B cell (primary cell): ENCODE measurements around the gene TOR1AIP2. TPM values are rescaled to one million over a fixed set of nuclear protein-coding genes. Genes with fewer than 3 reads are reported as not detected.

ENCODE experiments used
- ATAC-seq: fragments of 200-7000 bp; cut with Tn5 transposase; one replicate; pipeline ENCODE4 v1.10.0; 2021; ENCODE audit warnings: low read depth, mild to moderate bottlenecking, moderate number of reproducible peaks, moderate library complexity
- CTCF ChIA-PET: fragments of 350-600 bp; sonication (Branson Sonifier 250); formaldehyde crosslinking; loops from one replicate; lab custom pipeline; 2021; ENCODE audit warnings: antibody characterized with exemption, inconsistent platforms; lab: Charles Lee
- POLR2A ChIA-PET: fragments of 350-600 bp; sonication (Branson Sonifier 250); formaldehyde crosslinking; loops from one replicate; lab custom pipeline; 2021; ENCODE audit warnings: antibody characterized with exemption; lab: Charles Lee
- DNase-seq: peaks from one replicate; pipeline ENCODE4 v3.0.0; 2013
- H2AFZ ChIP-seq: 2 replicates; pipeline ENCODE4 v1.6.1; 2012; ENCODE audit warnings: mild to moderate bottlenecking, low read depth, low read length; ENCODE audit not compliant: insufficient read depth, poor library complexity, severe bottlenecking
- H3K27ac ChIP-seq, 2 donors: 1 replicate in 1 of 2; 2 replicates in 1 of 2; pipeline ENCODE4 v1.5.1; 2012 to 2013; ENCODE audit warnings: low read length in 2 of 2, mild to moderate bottlenecking in 2 of 2, moderate library complexity in 1 of 2
- H3K27me3 ChIP-seq, 4 experiments: fragments of 200-600 bp in 1 of 4; sonication (generic) in 1 of 4; replicated peaks in 1 of 4; 1 replicate in 2 of 4; 2 replicates in 2 of 4; pipeline versions ENCODE4 v1.6.1 to v1.7.0; 2013 to 2016; ENCODE audit warnings: low read length in 3 of 4, mild to moderate bottlenecking in 2 of 4, mixed read lengths in 1 of 4, moderate library complexity in 1 of 4; ENCODE audit not compliant: insufficient read depth in 4 of 4, control insufficient read depth in 3 of 4; ENCODE audit errors: control extremely low read depth in 1 of 4
- H3K36me3 ChIP-seq, 2 experiments: replicated peaks in 1 of 2; 1 replicate in 1 of 2; 2 replicates in 1 of 2; pipeline versions ENCODE4 v1.6.1 to v1.7.1; 2013; ENCODE audit warnings: low read length in 1 of 2; ENCODE audit not compliant: insufficient read depth in 2 of 2, control insufficient read depth in 1 of 2; ENCODE audit errors: control extremely low read depth in 1 of 2, extremely low read depth in 1 of 2
- H3K4me1 ChIP-seq, 2 donors: fragments of 200-600 bp in 1 of 2; sonication (generic) in 1 of 2; 1 replicate in 1 of 2; 2 replicates in 1 of 2; pipeline versions ENCODE4 v1.5.1 to v1.6.1; 2013 to 2017; ENCODE audit warnings: low read length in 2 of 2; ENCODE audit not compliant: control insufficient read depth in 2 of 2, insufficient read depth in 2 of 2
- H3K4me2 ChIP-seq: replicated peaks from 2 replicates; pipeline ENCODE3; 2012; ENCODE audit warnings: mild to moderate bottlenecking, low read depth, low read length; ENCODE audit not compliant: poor library complexity, severe bottlenecking
- H3K4me3 ChIP-seq, 5 experiments: fragments of 200-600 bp in 1 of 5; sonication (generic) in 1 of 5; 1 replicate in 3 of 5; 2 replicates in 2 of 5; pipeline versions ENCODE4 v1.5.1 to v1.7.0; 2011 to 2016; ENCODE audit warnings: low read length in 4 of 5, mild to moderate bottlenecking in 4 of 5, low read depth in 2 of 5, control low read depth in 1 of 5, moderate library complexity in 1 of 5; ENCODE audit not compliant: insufficient read depth in 1 of 5; ENCODE audit errors: control extremely low read depth in 1 of 5, extremely low read depth in 1 of 5
- H3K79me2 ChIP-seq: fragments of 200-600 bp; sonication (generic); one replicate; pipeline ENCODE4 v1.6.0; 2016; ENCODE audit warnings: low read length; ENCODE audit not compliant: control insufficient read depth, insufficient read depth
- H3K9ac ChIP-seq: fragments of 200-600 bp; sonication (generic); 2 replicates; pipeline ENCODE4 v1.6.1; 2017; ENCODE audit warnings: mild to moderate bottlenecking, low read length, moderate library complexity
- H3K9me3 ChIP-seq, 3 donors: one replicate each; pipeline versions ENCODE4 v1.6.1 to v1.7.1; 2013; ENCODE audit warnings: low read length in 2 of 3; ENCODE audit not compliant: control insufficient read depth in 2 of 3, insufficient read depth in 1 of 3; ENCODE audit errors: control extremely low read depth in 1 of 3
- H4K20me1 ChIP-seq: 2 replicates; pipeline ENCODE4 v1.6.0; 2012; ENCODE audit warnings: mild to moderate bottlenecking, low read length; ENCODE audit not compliant: insufficient read depth, control insufficient read depth, poor library complexity, severe bottlenecking
- H3K27ac Mint-ChIP-seq: one replicate; pipeline ENCODE4 v1.8.0; 2021; ENCODE audit warnings: mixed read lengths
- H3K27me3 Mint-ChIP-seq: one replicate; pipeline ENCODE4 v1.8.0; 2021; ENCODE audit warnings: mixed read lengths
- H3K4me1 Mint-ChIP-seq: one replicate; pipeline ENCODE4 v1.8.0; 2021; ENCODE audit warnings: mixed read lengths
- H3K4me3 Mint-ChIP-seq: one replicate; pipeline ENCODE4 v1.8.0; 2021; ENCODE audit warnings: mixed read lengths
- H3K9me3 Mint-ChIP-seq: one replicate; pipeline ENCODE4 v1.8.0; 2022; ENCODE audit warnings: mixed read lengths; ENCODE audit not compliant: insufficient read depth
- CTCF ChIP-seq: fragments of 200-600 bp; IDR thresholded peaks from one replicate; pipeline ENCODE4 v1.8.0; 2022; ENCODE audit warnings: antibody characterized with exemption, mild to moderate bottlenecking
- EZH2 ChIP-seq: IDR thresholded peaks from 2 replicates; pipeline ENCODE4 v1.6.1; 2012; ENCODE audit warnings: borderline replicate concordance, low read depth, mild to moderate bottlenecking, moderate library complexity, low read length; ENCODE audit not compliant: insufficient read depth, poor library complexity, severe bottlenecking
- WGBS: methylation state at CpG from one replicate; pipeline ENCODE4 v1.1.5; 2013; ENCODE audit warnings: missing lambda C conversion rate; ENCODE audit not compliant: insufficient coverage; 5-methylcytosine and 5-hydroxymethylcytosine counted together
- intact Hi-C: fragments of 100-400 bp; cut with micrococcal nuclease; formaldehyde crosslinking; loops from one replicate; pipeline ENCODE4 v1.10.0; 2022
- polyA plus RNA-seq: library from polyadenylated mRNA; depleted of rRNA; stranded (reverse); fragments of >200 nt; gene quantifications from 2 replicates; pipeline ENCODE4 v1.2.3, GENCODE V29; 2012
- total RNA-seq, 2 donors: library from RNA; stranded (reverse); fragments of 120-200 nt in 1 of 2; gene quantifications; 1 replicate in 1 of 2; 2 replicates in 1 of 2; pipeline versions ENCODE4 v1.2.3 to v1.2.4, GENCODE V29; 2013 to 2022

TOR1AIP2 gene
- total and polyA plus RNA-seq, 2 donors (not counting 1 experiment from before 2014, with no cell fraction given), result 13.6 to 54.4 TPM

- TF ChIP-seq CTCF (no peak), EZH2 (no peak)
- H3K4me1 Mint-ChIP-seq, result no peaks in the 10 kb centered on the region
- Histone ChIP-seq H4K20me1 (no peaks in the 10 kb centered on the region), H3K27me3 (no peaks in the 10 kb centered on the region), H2AFZ (no peak overlapping the region), H3K4me1 (no peaks in the 10 kb centered on the region), H3K79me2 (no peaks in the 10 kb centered on the region), H3K27ac (no peak overlapping the region), H3K36me3 (peaks cover 6 to 19% of the 10 kb centered on the region in 2 experiments), H3K4me3 (no peak overlapping the region), H3K9ac (no peak overlapping the region), H3K9me3 (no peaks in the 10 kb centered on the region), H3K4me2 (no peak overlapping the region)
- H3K27ac Mint-ChIP-seq, result no peak overlapping the region
- POLR2A ChIA-PET, result no interaction called here
- no peaks in the 10 kb centered on the region for H3K9me3 Mint-ChIP-seq
- no CpG with 5 or more reads among the region's 1 CpG for WGBS
- DNase-seq (no peak), ATAC-seq (no peak)
- H3K4me3 Mint-ChIP-seq, result no peak overlapping the region
- CTCF ChIA-PET, result interaction anchor here (1.2 kb wide), 1 partner anchor 57 kb away, joined by 4 read pairs; no protein-coding TSS in a partner anchor
- H3K27me3 Mint-ChIP-seq, result no peaks in the 10 kb centered on the region
- intact Hi-C loops, result no loop called here
Observed at GRCh38 chr1:179924268-179924667, 46.7 kb upstream of the TOR1AIP2 start.

GRCh38 chr1:179923029-179923428, 45.4 kb upstream of the TOR1AIP2 start:
- Mint-ChIP-seq H3K27ac (no peak overlapping the region), H3K4me3 (no peak overlapping the region), H3K9me3 (no peaks in the 10 kb centered on the region), H3K27me3 (no peaks in the 10 kb centered on the region), H3K4me1 (no peaks in the 10 kb centered on the region)
- no peak overlapping the region for H3K27ac ChIP-seq
- POLR2A ChIA-PET, result no interaction called here
- H3K4me2 ChIP-seq, result no peak overlapping the region
- H3K79me2 ChIP-seq, result no peaks in the 10 kb centered on the region
- H3K9me3 ChIP-seq, result no peaks in the 10 kb centered on the region
- intact Hi-C loops, result no loop called here
- H3K36me3 ChIP-seq, result peaks cover 6 to 30% of the 10 kb centered on the region in 2 experiments
- H3K4me1 ChIP-seq, result no peaks in the 10 kb centered on the region
- CTCF ChIA-PET, result interaction anchor here (1.0 to 1.2 kb wide), 2 partner anchors 55 to 256 kb away, joined by 3 to 4 read pairs; no protein-coding TSS in a partner anchor
- H4K20me1 ChIP-seq, result no peaks in the 10 kb centered on the region
- TF ChIP-seq EZH2, result no peak
- no peak for TF ChIP-seq CTCF
- no peak overlapping the region for H2AFZ ChIP-seq
- ATAC-seq (no peak), DNase-seq (no peak)
- H3K9ac ChIP-seq, result no peak overlapping the region
- H3K4me3 ChIP-seq, result no peak overlapping the region
- H3K27me3 ChIP-seq, result no peaks in the 10 kb centered on the region
